Measurements from ENCODE around the gene PIK3R5. TPM values are rescaled to one million over a fixed set of nuclear protein-coding genes. Genes with fewer than 3 reads are reported as not detected.
A peak's percentile ranks its signal among the peaks of the same experiment; 100 is the strongest.
"Not testable (repeated sequence)": the region's sequence is repeated elsewhere in the genome, so short reads cannot be mapped to it uniquely, and the experiment has no call there.

PIK3R5 gene
- total RNA-seq, 1 donor from 2014 or later = 46.8 TPM

GRCh38 chr17:9002227-9002605 is 36.7 kb upstream of the PIK3R5 start:
- Mint-ChIP-seq H3K9me3 (no peaks in the 10 kb centered on the region), H3K27me3 (ENCODE audit: low read depth) (peaks cover 64% of the 10 kb centered on the region), H3K36me3 (ENCODE audit: low read depth) (no peaks in the 10 kb centered on the region), H3K4me3 (ENCODE audit: low read depth) (no peak overlapping the region), H3K27ac (no peak overlapping the region), H3K4me1 (ENCODE audit: low read depth) (peaks cover 6% of the 10 kb centered on the region)
- no peak for DNase-seq (ENCODE audit: low spot score)
- intact Hi-C loops (cut with micrococcal nuclease) = loop anchor here (2.0 to 5.0 kb wide), 2 partner anchors 23 to 370 kb away; partner anchors contain the start of gene MYH10

- H3K27ac Mint-ChIP-seq = no peak overlapping the region
- no peak overlapping the region for H3K4me3 Mint-ChIP-seq (ENCODE audit: low read depth)
- intact Hi-C loops (cut with micrococcal nuclease) = loop anchor here (5.0 kb wide), 1 partner anchor 369 kb away; the partner anchor contains the start of gene MYH10
- DNase-seq (ENCODE audit: low spot score) = no peak
- no peaks in the 10 kb centered on the region for H3K36me3 Mint-ChIP-seq (ENCODE audit: low read depth)
- H3K9me3 Mint-ChIP-seq = no peaks in the 10 kb centered on the region
- peaks cover 58% of the 10 kb centered on the region for H3K27me3 Mint-ChIP-seq (ENCODE audit: low read depth)
- peaks cover 6% of the 10 kb centered on the region for H3K4me1 Mint-ChIP-seq (ENCODE audit: low read depth)
Measured at GRCh38 chr17:9001559-9001958, 36.1 kb upstream of the PIK3R5 start.

- intact Hi-C loops (cut with micrococcal nuclease) = loop anchor here (10.0 kb wide), 1 partner anchor 253 kb away; the partner anchor contains the start of gene CCDC42
- Mint-ChIP-seq H3K27me3 (ENCODE audit: low read depth) (peaks cover 33% of the 10 kb centered on the region), H3K9me3 (no peaks in the 10 kb centered on the region), H3K4me1 (ENCODE audit: low read depth) (peaks cover 6% of the 10 kb centered on the region), H3K27ac (no peak overlapping the region), H3K4me3 (ENCODE audit: low read depth) (no peak overlapping the region), H3K36me3 (ENCODE audit: low read depth) (no peaks in the 10 kb centered on the region)
- DNase-seq (ENCODE audit: low spot score) = peak; percentile 67
Measured at GRCh38 chr17:8997994-8998628, 32.6 kb upstream of the PIK3R5 start.

GRCh38 chr17:8995711-8996110 is 30.2 kb upstream of the PIK3R5 start:
- intact Hi-C loops (cut with micrococcal nuclease) = loop anchor here (10.0 kb wide), 1 partner anchor 251 kb away; the partner anchor contains the start of gene CCDC42
- Mint-ChIP-seq H3K27ac (no peak overlapping the region), H3K27me3 (ENCODE audit: low read depth) (peaks cover 20% of the 10 kb centered on the region), H3K36me3 (ENCODE audit: low read depth) (no peaks in the 10 kb centered on the region), H3K9me3 (no peaks in the 10 kb centered on the region), H3K4me3 (ENCODE audit: low read depth) (no peak overlapping the region), H3K4me1 (ENCODE audit: low read depth) (peaks cover 4% of the 10 kb centered on the region)
- DNase-seq (ENCODE audit: low spot score) = no peak

GRCh38 chr17:8994319-8994718 is 28.8 kb upstream of the PIK3R5 start:
- no peak overlapping the region for H3K4me3 Mint-ChIP-seq (ENCODE audit: low read depth)
- peaks cover 4% of the 10 kb centered on the region for H3K4me1 Mint-ChIP-seq (ENCODE audit: low read depth)
- H3K9me3 Mint-ChIP-seq = no peaks in the 10 kb centered on the region
- no peaks in the 10 kb centered on the region for H3K36me3 Mint-ChIP-seq (ENCODE audit: low read depth)
- H3K27ac Mint-ChIP-seq = no peak overlapping the region
- H3K27me3 Mint-ChIP-seq (ENCODE audit: low read depth) = peaks cover 12% of the 10 kb centered on the region
- intact Hi-C loops (cut with micrococcal nuclease) = loop anchor here (10.0 kb wide), 1 partner anchor 250 kb away; the partner anchor contains the start of gene CCDC42
- peak; percentile 45 for DNase-seq (ENCODE audit: low spot score)

GRCh38 chr17:8991514-8992285 is 26.2 kb upstream of the PIK3R5 start:
- peaks cover 6% of the 10 kb centered on the region for H3K27me3 Mint-ChIP-seq (ENCODE audit: low read depth)
- peaks cover 8% of the 10 kb centered on the region for H3K9me3 Mint-ChIP-seq
- intact Hi-C loops (cut with micrococcal nuclease) = loop anchor here (10.0 kb wide), 1 partner anchor 247 kb away; the partner anchor contains the start of gene CCDC42

GRCh38 chr17:8988263-8988935 is 22.9 kb upstream of the PIK3R5 start:
- H3K27me3 Mint-ChIP-seq (ENCODE audit: low read depth); H3K27ac Mint-ChIP-seq: not testable (repeated sequence)

More at GRCh38 chr17:8991514-8992285, 26.2 kb upstream of the PIK3R5 start:
- Mint-ChIP-seq H3K4me1 (ENCODE audit: low read depth) (peaks cover 6% of the 10 kb centered on the region), H3K36me3 (ENCODE audit: low read depth) (no peaks in the 10 kb centered on the region), H3K4me3 (ENCODE audit: low read depth) (no peak overlapping the region), H3K27ac (no peak overlapping the region)
- peak; percentile 31 for DNase-seq (ENCODE audit: low spot score)

GRCh38 chr17:8986295-8986694 is 20.8 kb upstream of the PIK3R5 start:
- no peak for DNase-seq (ENCODE audit: low spot score)
- intact Hi-C loops (cut with micrococcal nuclease) = no loop called here
- H3K4me1 Mint-ChIP-seq (ENCODE audit: low read depth) = peaks cover 12% of the 10 kb centered on the region
- peaks cover 21% of the 10 kb centered on the region for H3K9me3 Mint-ChIP-seq
- H3K27me3 Mint-ChIP-seq (ENCODE audit: low read depth) = peaks cover 3% of the 10 kb centered on the region
- no peak overlapping the region for H3K27ac Mint-ChIP-seq
- H3K4me3 Mint-ChIP-seq (ENCODE audit: low read depth) = no peak overlapping the region
- H3K36me3 Mint-ChIP-seq (ENCODE audit: low read depth) = no peaks in the 10 kb centered on the region

More at GRCh38 chr17:8988263-8988935, 22.9 kb upstream of the PIK3R5 start:
- H3K36me3 Mint-ChIP-seq (ENCODE audit: low read depth); intact Hi-C loops (cut with micrococcal nuclease); H3K4me3 Mint-ChIP-seq (ENCODE audit: low read depth); DNase-seq (ENCODE audit: low spot score): not testable (repeated sequence)
- peaks cover 15% of the 10 kb centered on the region for H3K4me1 Mint-ChIP-seq (ENCODE audit: low read depth)
- H3K9me3 Mint-ChIP-seq = peaks cover 21% of the 10 kb centered on the region

GRCh38 chr17:8985054-8985701 is 19.7 kb upstream of the PIK3R5 start:
- no peak for DNase-seq (ENCODE audit: low spot score)
- peaks cover 11% of the 10 kb centered on the region for H3K4me1 Mint-ChIP-seq (ENCODE audit: low read depth)
- H3K36me3 Mint-ChIP-seq (ENCODE audit: low read depth) = no peaks in the 10 kb centered on the region
- no peaks in the 10 kb centered on the region for H3K27me3 Mint-ChIP-seq (ENCODE audit: low read depth)
- intact Hi-C loops (cut with micrococcal nuclease) = no loop called here
- H3K27ac Mint-ChIP-seq = no peak overlapping the region
- H3K9me3 Mint-ChIP-seq = peaks cover 21% of the 10 kb centered on the region
- H3K4me3 Mint-ChIP-seq (ENCODE audit: low read depth) = no peak overlapping the region

GRCh38 chr17:8984225-8984624 is 18.7 kb upstream of the PIK3R5 start:
- Mint-ChIP-seq H3K9me3 (peaks cover 21% of the 10 kb centered on the region), H3K4me1 (ENCODE audit: low read depth) (peaks cover 16% of the 10 kb centered on the region)
- intact Hi-C loops (cut with micrococcal nuclease); H3K4me3 Mint-ChIP-seq (ENCODE audit: low read depth); H3K36me3 Mint-ChIP-seq (ENCODE audit: low read depth); H3K27ac Mint-ChIP-seq; H3K27me3 Mint-ChIP-seq (ENCODE audit: low read depth); DNase-seq (ENCODE audit: low spot score): not testable (repeated sequence)

- Mint-ChIP-seq H3K4me3 (ENCODE audit: low read depth) (no peak overlapping the region), H3K4me1 (ENCODE audit: low read depth) (peaks cover 15% of the 10 kb centered on the region), H3K36me3 (ENCODE audit: low read depth) (no peaks in the 10 kb centered on the region), H3K27me3 (ENCODE audit: low read depth) (peaks cover 2% of the 10 kb centered on the region), H3K9me3 (peaks cover 14% of the 10 kb centered on the region), H3K27ac (no peak overlapping the region)
- no peak for DNase-seq (ENCODE audit: low spot score)
- intact Hi-C loops (cut with micrococcal nuclease) = no loop called here
Measured at GRCh38 chr17:8981443-8981842, 15.9 kb upstream of the PIK3R5 start.

- Mint-ChIP-seq H3K4me3 (ENCODE audit: low read depth) (no peak overlapping the region), H3K27ac (no peak overlapping the region), H3K27me3 (ENCODE audit: low read depth) (peaks cover 2% of the 10 kb centered on the region), H3K4me1 (ENCODE audit: low read depth) (peaks cover 7% of the 10 kb centered on the region), H3K36me3 (ENCODE audit: low read depth) (no peaks in the 10 kb centered on the region), H3K9me3 (no peaks in the 10 kb centered on the region)
- no peak for DNase-seq (ENCODE audit: low spot score)
- intact Hi-C loops (cut with micrococcal nuclease) = no loop called here
Measured at GRCh38 chr17:8979715-8980114, 14.2 kb upstream of the PIK3R5 start.
